ENCODE measurements around the gene SLC9A2.

The SLC9A2 gene

GRCh38 chr2:102619414-102620319 is at the start of gene SLC9A2:
TSS of gene SLC9A2 (plus strand) at chr2:102619553. CDS start at chr2:102619849, 296 bp downstream.
- peak; percentile 9 to 11 for DNase-seq (ENCODE audit: low read depth in 2 of 2)

GRCh38 chr2:102575888-102576287 is 43.5 kb upstream of the SLC9A2 start:
- DNase-seq (ENCODE audit: low read depth in 2 of 2): no peak

- no peak for DNase-seq (ENCODE audit: low read depth in 2 of 2)
Measured at GRCh38 chr2:102578376-102578775, 41.0 kb upstream of the SLC9A2 start.

GRCh38 chr2:102581911-102582310 is 37.4 kb upstream of the SLC9A2 start:
- DNase-seq (ENCODE audit: low read depth in 2 of 2): no peak

- DNase-seq (ENCODE audit: low read depth in 2 of 2): no peak
Measured at GRCh38 chr2:102582845-102583244, 36.5 kb upstream of the SLC9A2 start.

- DNase-seq (ENCODE audit: low read depth in 2 of 2): no peak
Measured at GRCh38 chr2:102585847-102586404, 33.4 kb upstream of the SLC9A2 start.

GRCh38 chr2:102588213-102588939 is 31.0 kb upstream of the SLC9A2 start:
- no peak for DNase-seq (ENCODE audit: low read depth in 2 of 2)

- no peak for DNase-seq (ENCODE audit: low read depth in 2 of 2)
Measured at GRCh38 chr2:102589444-102589843, 29.9 kb upstream of the SLC9A2 start.

GRCh38 chr2:102591491-102592045 is 27.8 kb upstream of the SLC9A2 start:
- no peak for DNase-seq (ENCODE audit: low read depth in 2 of 2)

- DNase-seq (ENCODE audit: low read depth in 2 of 2): peak in 1 of 2 donors; percentile 6
Measured at GRCh38 chr2:102592601-102593000, 26.8 kb upstream of the SLC9A2 start.

- no peak for DNase-seq (ENCODE audit: low read depth in 2 of 2)
Measured at GRCh38 chr2:102593516-102593915, 25.8 kb upstream of the SLC9A2 start.

GRCh38 chr2:102594445-102595016 is 24.8 kb upstream of the SLC9A2 start:
- no peak for DNase-seq (ENCODE audit: low read depth in 2 of 2)

- no peak for DNase-seq (ENCODE audit: low read depth in 2 of 2)
Measured at GRCh38 chr2:102597788-102598187, 21.6 kb upstream of the SLC9A2 start.

GRCh38 chr2:102599486-102599885 is 19.9 kb upstream of the SLC9A2 start:
- DNase-seq (ENCODE audit: low read depth in 2 of 2): no peak

- no peak for DNase-seq (ENCODE audit: low read depth in 2 of 2)
Measured at GRCh38 chr2:102601730-102602129, 17.6 kb upstream of the SLC9A2 start.

GRCh38 chr2:102603904-102604303 is 15.4 kb upstream of the SLC9A2 start:
- no peak for DNase-seq (ENCODE audit: low read depth in 2 of 2)

- no peak for DNase-seq (ENCODE audit: low read depth in 2 of 2)
Measured at GRCh38 chr2:102604769-102605168, 14.6 kb upstream of the SLC9A2 start.

- DNase-seq (ENCODE audit: low read depth in 2 of 2): no peak
Measured at GRCh38 chr2:102606353-102606752, 13.0 kb upstream of the SLC9A2 start.

GRCh38 chr2:102615620-102616436 is 3.5 kb upstream of the SLC9A2 start:
- peak; percentile 26 to 40 for DNase-seq (ENCODE audit: low read depth in 2 of 2)

- peak in 1 of 2 donors; percentile 22 for DNase-seq (ENCODE audit: low read depth in 2 of 2)
Measured at GRCh38 chr2:102618452-102619413, 620 bp upstream of the SLC9A2 start.
